ENCODE data around the gene PAX2. TPM values are rescaled to one million over a fixed set of nuclear protein-coding genes. Genes with fewer than 3 reads are reported as not detected.

PAX2 gene
- total and polyA plus RNA-seq, 2 of the 8 experiments (the other 6 are each of a cell fraction or from before 2014, with no cell fraction given) = 0.02 TPM; not detected in 1

GRCh38 chr10:100774876-100775275 lies 29.5 kb downstream of the PAX2 start:
- H3K79me2 ChIP-seq (ENCODE audit: control insufficient read depth in 1 of 2, insufficient read depth in 2 of 2, low read length in 2 of 2) = no peaks in the 10 kb centered on the region
- H2AFZ ChIP-seq (ENCODE audit: low read length) = no peak overlapping the region
- no peak overlapping the region for H3K18ac ChIP-seq (ENCODE audit: extremely low read depth, low read length)
- peak overlapping the region; percentile 5; the same call in 1 of the 2 replicates for H2BK15ac ChIP-seq (ENCODE audit: low read length)
- no peak for TF ChIP-seq TAF1 (IDR thresholded peaks at IDR 0.05; ENCODE audit: low read depth, low read length)
- no peak for TF ChIP-seq MAFK (IDR thresholded peaks at IDR 0.05; ENCODE audit: low read depth, low read length)
- TF ChIP-seq SP4 (IDR thresholded peaks at IDR 0.05; ENCODE audit: low read length) = no peak
- TF ChIP-seq HDAC6 (IDR thresholded peaks at IDR 0.05; ENCODE audit: low read depth, low read length) = no peak
- TF ChIP-seq CBX8 (IDR thresholded peaks at IDR 0.05; ENCODE audit: borderline replicate concordance, low read depth, low read length) = no peak
- TF ChIP-seq FOSL1 (IDR thresholded peaks at IDR 0.05; ENCODE audit: insufficient read depth, low read depth, low read length) = no peak
- TF ChIP-seq EGR1 (IDR thresholded peaks at IDR 0.05; ENCODE audit: borderline replicate concordance, low read depth, low read length) = no peak
- TF ChIP-seq TEAD4 (IDR thresholded peaks at IDR 0.05; ENCODE audit: low read depth, low read length) = no peak
- no peak for TF ChIP-seq CHD2 (IDR thresholded peaks at IDR 0.05; ENCODE audit: low read length)
- TF ChIP-seq YY1 (IDR thresholded peaks at IDR 0.05; ENCODE audit: low read depth, low read length) = no peak
- TF ChIP-seq RNF2 (IDR thresholded peaks at IDR 0.05; ENCODE audit: borderline replicate concordance, low read depth, low read length, missing control alignments, poor library complexity, severe bottlenecking) = no peak
- TF ChIP-seq ASH2L (IDR thresholded peaks at IDR 0.05; ENCODE audit: low read length) = no peak
- no peak for TF ChIP-seq RBBP5 (IDR thresholded peaks at IDR 0.05; ENCODE audit: borderline replicate concordance, low read depth, low read length)
- no peak for TF ChIP-seq KDM1A (IDR thresholded peaks at IDR 0.05; ENCODE audit: borderline replicate concordance, low read length)
- no peak for TF ChIP-seq POLR2A (IDR thresholded peaks at IDR 0.05; ENCODE audit: control extremely low read depth in 1 of 2, low read depth in 2 of 2, low read length in 2 of 2)
- CTCF ChIA-PET (ENCODE audit: partially characterized antibody) = interaction anchor here (0.7 to 3.8 kb wide), 11 partner anchors 10 to 205 kb away, joined by 3 to 15 read pairs (median 4); no protein-coding TSS in a partner anchor
- no peak overlapping the region for H2BK20ac ChIP-seq (ENCODE audit: low read length)
- H2BK5ac ChIP-seq (ENCODE audit: low read depth, low read length) = no peak overlapping the region
- peaks cover 3 to 10% (median 9%) of the 10 kb centered on the region in 4 experiments; a peak in 5 of 7 replicates for H3K4me1 ChIP-seq (replicated peaks in 1 of 4; ENCODE audit: control insufficient read depth in 3 of 4, insufficient read depth in 4 of 4, low read length in 3 of 4)
- H3K4ac ChIP-seq (replicated peaks; ENCODE audit: insufficient read length, low read depth, low read length) = no peak overlapping the region
- H3K27ac ChIP-seq (ENCODE audit: low read depth, low read length) = no peak overlapping the region
- no peaks in the 10 kb centered on the region for H3K23me2 ChIP-seq (ENCODE audit: low read depth, low read length)
- H3K9me3 ChIP-seq (ENCODE audit: insufficient read depth in 2 of 2, low read depth in 1 of 2, low read length in 1 of 2) = no peaks in the 10 kb centered on the region
- no peaks in the 10 kb centered on the region for H4K20me1 ChIP-seq (replicated peaks in 1 of 2; ENCODE audit: control insufficient read depth in 1 of 2, insufficient read depth in 2 of 2, low read length in 2 of 2)
- no peak overlapping the region for H2BK120ac ChIP-seq (replicated peaks; ENCODE audit: low read depth, low read length)
- WGBS, 2 experiments (ENCODE audit: extremely low coverage in 1 of 2, insufficient coverage in 1 of 2, insufficient read length in 1 of 2, insufficient replicate concordance in 2 of 2, low coverage in 1 of 2, low lambda C conversion rate in 2 of 2, missing lambda C conversion rate in 1 of 2) = 78% methylated on average over 6 of the region's 6 CpGs; no CpG with 5 or more reads in 1 of the 2 experiments
- H3K56ac ChIP-seq (replicated peaks; ENCODE audit: insufficient read length, low read depth, low read length) = no peak overlapping the region
- H4K8ac ChIP-seq (ENCODE audit: extremely low read depth, insufficient read depth, low read length) = no peak overlapping the region
- FAIRE-seq = no peak
- H3K14ac ChIP-seq (ENCODE audit: insufficient read length) = no peak overlapping the region
- H3K27me3 ChIP-seq (replicated peaks in 1 of 4; ENCODE audit: control insufficient read depth in 3 of 4, extremely low read depth in 1 of 4, insufficient read depth in 3 of 4, low read length in 3 of 4) = peaks cover 0 to 8% (median 0%) of the 10 kb centered on the region in 4 experiments; a peak in 1 of 7 replicates
- no peak overlapping the region for H3K9ac ChIP-seq (replicated peaks in 1 of 4; ENCODE audit: extremely low read depth in 1 of 4, low read depth in 3 of 4, low read length in 3 of 4)
- no peak overlapping the region for H3K4me3 ChIP-seq (ENCODE audit: extremely low read depth in 1 of 4, insufficient read depth in 2 of 4, low read depth in 3 of 4, low read length in 4 of 4)
- H4K5ac ChIP-seq (ENCODE audit: insufficient read length, low read depth, low read length) = no peak overlapping the region
- H4K91ac ChIP-seq (replicated peaks; ENCODE audit: insufficient read length, low read length) = no peak overlapping the region
- H3K4me2 ChIP-seq (ENCODE audit: insufficient read depth in 1 of 2, low read depth in 2 of 2, low read length in 2 of 2) = no peak overlapping the region
- H3K23ac ChIP-seq (ENCODE audit: insufficient read length) = no peak overlapping the region
- no peak overlapping the region for H2AK5ac ChIP-seq (ENCODE audit: low read depth, low read length)
- POLR2A ChIA-PET (ENCODE audit: partially characterized antibody) = no interaction called here
- no peak for DNase-seq (ENCODE audit: low read depth in 1 of 2, low spot score in 2 of 2)
- no peaks in the 10 kb centered on the region for H3K36me3 ChIP-seq (ENCODE audit: control insufficient read depth in 2 of 4, insufficient read depth in 4 of 4, low read length in 3 of 4)
- no peaks in the 10 kb centered on the region for H3K79me1 ChIP-seq (ENCODE audit: low read depth, low read length)
- no peak overlapping the region for H2BK12ac ChIP-seq (ENCODE audit: low read depth, low read length)

Data from H1 (cell line).